Measurements from ENCODE around the gene PCDH9. TPM values are rescaled to one million over a fixed set of nuclear protein-coding genes. Genes with fewer than 3 reads are reported as not detected.

Gene PCDH9
- total RNA-seq, 1 donor from 2014 or later, result 3.7 TPM

- Histone ChIP-seq H3K36me3 (no peaks in the 10 kb centered on the region), H3K4me3 (no peak overlapping the region), H3K4me1 (no peaks in the 10 kb centered on the region), H3K27ac (no peak overlapping the region), H3K9me3 (no peaks in the 10 kb centered on the region), H3K27me3 (no peaks in the 10 kb centered on the region)
- intact Hi-C loops (cut with DNase I), result no loop called here
- no peak for DNase-seq (ENCODE audit: extremely low spot score in 2 of 2)
- TF ChIP-seq POLR2A (IDR thresholded peaks at IDR 0.05) (no peak), CTCF (IDR thresholded peaks at IDR 0.05) (no peak), POLR2AphosphoS5 (IDR thresholded peaks at IDR 0.05; ENCODE audit: insufficient read depth in 1 of 2, low read depth in 1 of 2) (no peak)
Observed at GRCh38 chr13:66875264-66875663, 354.9 kb downstream of the PCDH9 start.

- H3K27me3 ChIP-seq, result no peaks in the 10 kb centered on the region
- intact Hi-C loops (cut with DNase I), result no loop called here
- no peaks in the 10 kb centered on the region for H3K9me3 ChIP-seq
- DNase-seq (ENCODE audit: extremely low spot score in 2 of 2), result no peak
- no peak overlapping the region for H3K4me3 ChIP-seq
- no peak for TF ChIP-seq POLR2AphosphoS5 (IDR thresholded peaks at IDR 0.05; ENCODE audit: insufficient read depth in 1 of 2, low read depth in 1 of 2)
- TF ChIP-seq CTCF (IDR thresholded peaks at IDR 0.05), result no peak
- no peak for TF ChIP-seq POLR2A (IDR thresholded peaks at IDR 0.05)
- no peak overlapping the region for H3K27ac ChIP-seq
- H3K36me3 ChIP-seq, result no peaks in the 10 kb centered on the region
- no peaks in the 10 kb centered on the region for H3K4me1 ChIP-seq
Observed at GRCh38 chr13:66864627-66865026, 365.5 kb downstream of the PCDH9 start.

GRCh38 chr13:66860878-66861417 is 369.2 kb downstream of the PCDH9 start:
- no peaks in the 10 kb centered on the region for H3K4me1 ChIP-seq
- H3K4me3 ChIP-seq, result no peak overlapping the region
- no peak overlapping the region for H3K27ac ChIP-seq
- TF ChIP-seq POLR2A (IDR thresholded peaks at IDR 0.05) (no peak), CTCF (IDR thresholded peaks at IDR 0.05) (no peak), POLR2AphosphoS5 (IDR thresholded peaks at IDR 0.05; ENCODE audit: insufficient read depth in 1 of 2, low read depth in 1 of 2) (no peak)
- intact Hi-C loops (cut with DNase I), result no loop called here
- no peaks in the 10 kb centered on the region for H3K9me3 ChIP-seq
- no peaks in the 10 kb centered on the region for H3K36me3 ChIP-seq
- H3K27me3 ChIP-seq, result no peaks in the 10 kb centered on the region
- DNase-seq (ENCODE audit: extremely low spot score in 2 of 2), result no peak

GRCh38 chr13:66859934-66860877 is 369.9 kb downstream of the PCDH9 start:
- Histone ChIP-seq H3K4me3 (no peak overlapping the region), H3K27me3 (no peaks in the 10 kb centered on the region), H3K9me3 (no peaks in the 10 kb centered on the region), H3K36me3 (no peaks in the 10 kb centered on the region), H3K27ac (no peak overlapping the region), H3K4me1 (no peaks in the 10 kb centered on the region)
- TF ChIP-seq POLR2A (IDR thresholded peaks at IDR 0.05) (no peak), POLR2AphosphoS5 (IDR thresholded peaks at IDR 0.05; ENCODE audit: insufficient read depth in 1 of 2, low read depth in 1 of 2) (no peak), CTCF (IDR thresholded peaks at IDR 0.05) (no peak)
- intact Hi-C loops (cut with DNase I), result no loop called here
- no peak for DNase-seq (ENCODE audit: extremely low spot score in 2 of 2)

- Histone ChIP-seq H3K9me3 (no peaks in the 10 kb centered on the region), H3K4me1 (no peaks in the 10 kb centered on the region), H3K27me3 (no peaks in the 10 kb centered on the region), H3K27ac (no peak overlapping the region), H3K4me3 (no peak overlapping the region), H3K36me3 (no peaks in the 10 kb centered on the region)
- no peak for TF ChIP-seq POLR2A (IDR thresholded peaks at IDR 0.05)
- TF ChIP-seq CTCF (IDR thresholded peaks at IDR 0.05), result no peak
- no peak for TF ChIP-seq POLR2AphosphoS5 (IDR thresholded peaks at IDR 0.05; ENCODE audit: insufficient read depth in 1 of 2, low read depth in 1 of 2)
- no peak for DNase-seq (ENCODE audit: extremely low spot score in 2 of 2)
- intact Hi-C loops (cut with DNase I), result no loop called here
Observed at GRCh38 chr13:66859078-66859477, 371.1 kb downstream of the PCDH9 start.
